OCI-LY1 (cell line): Measurements from ENCODE around the gene PTCHD1.

Experiments
- H2AFZ ChIP-seq: fragments of 200-600 bp; sonication (generic), shearing (Covaris generic); 2 replicates; pipeline ENCODE4 v1.6.0; 2014; ENCODE audit warnings: antibody characterized with exemption, mild to moderate bottlenecking, low read length
- H3F3A ChIP-seq: fragments of 200-600 bp; sonication (generic), shearing (Covaris generic); 2 replicates; pipeline ENCODE4 v1.6.0; 2014; ENCODE audit warnings: mild to moderate bottlenecking, antibody characterized with exemption, low read length, moderate library complexity; ENCODE audit not compliant: insufficient read depth
- H3K27ac ChIP-seq: fragments of 200-600 bp; sonication (generic); 2 replicates; pipeline ENCODE4 v1.5.1; 2014; ENCODE audit warnings: low read length, mixed run types, mild to moderate bottlenecking, low read depth; ENCODE audit not compliant: poor library complexity, severe bottlenecking
- H3K27me3 ChIP-seq: fragments of 200-600 bp; sonication (generic); 2 replicates; pipeline ENCODE4 v1.6.0; 2014; ENCODE audit warnings: antibody characterized with exemption, mild to moderate bottlenecking, low read length, moderate library complexity; ENCODE audit not compliant: insufficient read depth
- H3K36me3 ChIP-seq: fragments of 200-600 bp; sonication (generic); 2 replicates; pipeline ENCODE4 v1.6.1; 2014; ENCODE audit warnings: mild to moderate bottlenecking, antibody characterized with exemption, low read length, moderate library complexity, mixed read lengths; ENCODE audit not compliant: insufficient read depth
- H3K4me1 ChIP-seq: fragments of 200-600 bp; sonication (generic); 2 replicates; pipeline ENCODE4 v1.5.1; 2014; ENCODE audit warnings: mild to moderate bottlenecking, low read length, moderate library complexity; ENCODE audit not compliant: insufficient read depth, severe bottlenecking
- H3K4me2 ChIP-seq: fragments of 200-600 bp; sonication (generic), shearing (Covaris generic); 2 replicates; pipeline ENCODE4 v1.6.1; 2014; ENCODE audit warnings: low read length
- H3K4me3 ChIP-seq: fragments of 200-600 bp; sonication (generic); 2 replicates; pipeline ENCODE4 v1.5.1; 2014; ENCODE audit warnings: low read length, low read depth, mild to moderate bottlenecking, mixed read lengths; ENCODE audit not compliant: poor library complexity, severe bottlenecking
- H3K79me2 ChIP-seq: fragments of 200-600 bp; shearing (Covaris generic); 2 replicates; pipeline ENCODE4 v1.6.1; 2016; ENCODE audit warnings: mixed run types, low read length, mixed read lengths; ENCODE audit not compliant: insufficient read depth
- H3K9ac ChIP-seq: fragments of 200-600 bp; sonication (generic), shearing (Covaris generic); 2 replicates; pipeline ENCODE4 v1.6.1; 2014; ENCODE audit warnings: mild to moderate bottlenecking, low read length, mixed read lengths
- H3K9me2 ChIP-seq: fragments of 200-600 bp; sonication (generic), shearing (Covaris generic); 2 replicates; pipeline ENCODE4 v1.6.1; 2014; ENCODE audit warnings: low read depth, mild to moderate bottlenecking, low read length, mixed read lengths
- H3K9me3 ChIP-seq: fragments of 200-600 bp; shearing (Covaris generic); 2 replicates; pipeline ENCODE4 v1.6.1; 2014; ENCODE audit warnings: low read length, mixed read lengths
- H4K20me1 ChIP-seq: fragments of 200-600 bp; sonication (generic), shearing (Covaris generic); 2 replicates; pipeline ENCODE4 v1.6.0; 2016; ENCODE audit warnings: mild to moderate bottlenecking, low read length; ENCODE audit not compliant: insufficient read depth
- CTCF ChIP-seq: fragments of 200-600 bp; sonication (generic), shearing (Covaris generic); IDR thresholded peaks from 2 replicates; pipeline ENCODE4 v1.5.1; 2017; ENCODE audit warnings: mild to moderate bottlenecking, antibody characterized with exemption, low read length, moderate library complexity, mixed read lengths
- EZH2 ChIP-seq: fragments of 200-600 bp; sonication (generic), shearing (Covaris generic); IDR thresholded peaks from 2 replicates; pipeline ENCODE4 v1.8.0; 2017; ENCODE audit warnings: borderline replicate concordance, mixed run types, mild to moderate bottlenecking, antibody characterized with exemption, low read length, moderate library complexity, mixed read lengths

PTCHD1 gene

DNA sequence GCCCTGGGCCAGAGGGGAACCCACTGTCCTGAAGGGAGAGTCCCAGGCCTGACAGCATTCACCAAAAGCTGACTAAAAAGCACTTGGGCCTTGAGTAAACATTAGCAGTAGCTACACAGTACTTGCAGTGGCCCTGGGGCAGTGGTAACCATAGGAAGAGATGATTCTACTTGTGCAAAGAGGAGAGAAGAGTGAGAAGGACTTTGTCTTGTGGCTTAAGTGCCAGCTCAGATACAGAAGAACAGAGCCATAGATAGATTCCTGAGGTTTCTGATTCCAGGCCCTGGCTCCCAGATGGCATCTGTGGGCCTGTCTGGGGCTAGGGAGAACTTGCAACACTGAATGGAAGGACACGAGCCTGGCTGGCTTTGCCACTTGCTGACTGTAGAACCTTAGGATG lies 100.5 kb downstream of the PTCHD1 start:
- H3F3A ChIP-seq: no peaks in the 10 kb centered on the region
- no peaks in the 10 kb centered on the region for H3K79me2 ChIP-seq
- H3K9ac ChIP-seq: no peak overlapping the region
- no peak overlapping the region for H3K27ac ChIP-seq
- H2AFZ ChIP-seq: no peak overlapping the region
- H3K36me3 ChIP-seq: no peaks in the 10 kb centered on the region
- no peak for TF ChIP-seq CTCF
- no peak for TF ChIP-seq EZH2
- no peaks in the 10 kb centered on the region for H3K4me1 ChIP-seq
- H3K4me3 ChIP-seq: no peak overlapping the region
- no peak overlapping the region for H3K4me2 ChIP-seq
- H3K9me2 ChIP-seq: no peaks in the 10 kb centered on the region
- no peaks in the 10 kb centered on the region for H3K9me3 ChIP-seq
- no peaks in the 10 kb centered on the region for H4K20me1 ChIP-seq
- H3K27me3 ChIP-seq: no peaks in the 10 kb centered on the region

- H3K4me2 ChIP-seq: no peak overlapping the region
- H2AFZ ChIP-seq: no peak overlapping the region
- no peaks in the 10 kb centered on the region for H3F3A ChIP-seq
- no peak overlapping the region for H3K27ac ChIP-seq
- H3K4me3 ChIP-seq: no peak overlapping the region
- H3K9me2 ChIP-seq: no peaks in the 10 kb centered on the region
- H3K9ac ChIP-seq: no peak overlapping the region
- TF ChIP-seq CTCF: no peak
- TF ChIP-seq EZH2: no peak
- H3K9me3 ChIP-seq: no peaks in the 10 kb centered on the region
- no peaks in the 10 kb centered on the region for H3K27me3 ChIP-seq
- no peaks in the 10 kb centered on the region for H4K20me1 ChIP-seq
- no peaks in the 10 kb centered on the region for H3K4me1 ChIP-seq
- no peaks in the 10 kb centered on the region for H3K79me2 ChIP-seq
- H3K36me3 ChIP-seq: no peaks in the 10 kb centered on the region
Measured at GRCh38 chrX:23435575-23435974, 100.9 kb downstream of the PTCHD1 start.

DNA sequence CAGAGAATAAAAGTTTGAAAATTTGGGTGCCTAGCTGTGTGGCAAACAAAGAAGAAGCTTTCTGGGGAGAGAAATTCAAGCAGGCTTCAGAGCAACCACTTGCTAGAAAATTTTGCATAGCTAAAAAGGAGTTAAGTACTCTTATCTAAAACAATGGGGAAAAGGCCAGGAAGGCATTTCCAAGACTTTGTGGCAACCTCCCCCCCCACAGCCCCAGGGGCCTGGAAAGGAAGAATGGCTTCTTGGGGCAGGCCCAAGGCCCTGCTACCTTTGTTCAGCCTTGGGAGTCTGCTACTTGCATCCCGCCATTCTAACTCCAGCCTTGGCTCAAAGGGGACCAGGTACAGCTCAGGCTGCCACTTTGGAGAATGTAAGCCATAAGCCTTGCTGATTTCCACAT lies 102.2 kb downstream of the PTCHD1 start:
- Histone ChIP-seq H3K27me3 (no peaks in the 10 kb centered on the region), H3K4me2 (no peak overlapping the region), H3K36me3 (no peaks in the 10 kb centered on the region), H3K4me3 (no peak overlapping the region), H3K9ac (no peak overlapping the region), H3K9me3 (no peaks in the 10 kb centered on the region), H3F3A (no peaks in the 10 kb centered on the region), H3K27ac (no peak overlapping the region), H3K9me2 (no peaks in the 10 kb centered on the region), H3K4me1 (no peaks in the 10 kb centered on the region), H4K20me1 (no peaks in the 10 kb centered on the region), H3K79me2 (no peaks in the 10 kb centered on the region), H2AFZ (no peak overlapping the region)
- TF ChIP-seq EZH2 (no peak), CTCF (no peak)
